HCT116 (cell line): ENCODE measurements around the gene SEC16A. TPM values are rescaled to one million over a fixed set of nuclear protein-coding genes. Genes with fewer than 3 reads are reported as not detected.

Experiments
- ATAC-seq: fragments of 200-7000 bp; cut with Tn5 transposase; 2 replicates; pipeline ENCODE4 v1.9.1; 2020; ENCODE audit warnings: mild to moderate bottlenecking, moderate library complexity
- Bru-seq: library from RNA; stranded (reverse); fragments of 400-500 nt; gene quantifications from one replicate; lab custom pipeline; 2021; lab: Mats Ljungman, UMichigan
- BruChase-seq, 2 experiments: library from RNA; stranded (reverse); fragments of 400-500 nt; gene quantifications; one replicate each; lab custom pipeline; 2021; lab: Mats Ljungman, UMichigan
- BruUV-seq: library from RNA; stranded (reverse); fragments of 400-500 nt; replicated peaks from 2 replicates; lab custom pipeline; 2021; lab: Mats Ljungman, UMichigan
- CTCF ChIA-PET: fragments of 300-600 bp; sonication (Branson Sonifier 250); formaldehyde crosslinking; loops from one replicate; lab custom pipeline; 2021; ENCODE audit warnings: antibody characterized with exemption; lab: Charles Lee
- POLR2A ChIA-PET: fragments of 300-600, 350-600 bp; sonication (Branson Sonifier 250); formaldehyde crosslinking; loops from one replicate; lab custom pipeline; 2021; ENCODE audit warnings: antibody characterized with exemption; lab: Charles Lee
- RAD21 ChIA-PET, 2 experiments: fragments of 300-600 bp; sonication (Branson Sonifier 250); formaldehyde crosslinking; loops; one replicate each; lab custom pipeline; 2023; ENCODE audit warnings: low total read pairs in 2 of 2; ENCODE audit not compliant: uncharacterized antibody in 2 of 2, unreplicated experiment in 2 of 2, low non-redundant PET in 1 of 2; lab: Charles Lee
- DNase-seq: peaks from one replicate; pipeline ENCODE4 v3.0.0-alpha.2; 2010; ENCODE audit warnings: low read depth, low spot score
- H2AFZ ChIP-seq: fragments of 200-600 bp; shearing (Covaris generic), sonication (generic); 2 replicates; pipeline ENCODE4 v1.6.1; 2017; ENCODE audit warnings: low read depth, mixed run types, mixed read lengths, antibody characterized with exemption, low read length; ENCODE audit not compliant: poor library complexity, severe bottlenecking
- H3K27ac ChIP-seq: 2 replicates; pipeline ENCODE4 v1.5.1; 2012; ENCODE audit warnings: low read depth, low read length
- H3K27me3 ChIP-seq: fragments of 200-600 bp; sonication (generic); 2 replicates; pipeline ENCODE4 v1.6.1; 2016; ENCODE audit warnings: mixed run types, low read length, mixed read lengths; ENCODE audit not compliant: insufficient read depth
- H3K36me3 ChIP-seq, 2 experiments: fragments of 200-500 bp in 1 of 2; fragments of 200-600 bp in 1 of 2; sonication (Bioruptor generic) in 1 of 2; sonication (generic) in 1 of 2; 2 replicates each; pipeline versions ENCODE4 v1.5.1 to v1.6.1; 2014 to 2016; ENCODE audit warnings: low read length in 2 of 2, inconsistent platforms in 1 of 2, mixed read lengths in 1 of 2, mixed run types in 1 of 2; ENCODE audit not compliant: insufficient read depth in 2 of 2, control insufficient read depth in 1 of 2
- H3K4me1 ChIP-seq, 2 experiments: fragments of 200-600 bp in 1 of 2; sonication (generic) in 1 of 2; 2 replicates each; pipeline versions ENCODE4 v1.5.1 to v1.6.1; 2012 to 2017; ENCODE audit warnings: low read length in 2 of 2, inconsistent platforms in 1 of 2, mild to moderate bottlenecking in 1 of 2, mixed read lengths in 1 of 2, mixed run types in 1 of 2, moderate library complexity in 1 of 2; ENCODE audit not compliant: insufficient read depth in 2 of 2, control insufficient read depth in 1 of 2
- H3K4me2 ChIP-seq: fragments of 200-600 bp; sonication (generic); 2 replicates; pipeline ENCODE4 v1.6.1; 2017; ENCODE audit warnings: mixed run types, low read length, mixed read lengths
- H3K4me3 ChIP-seq, 2 experiments: fragments of 200-600 bp in 1 of 2; sonication (generic) in 1 of 2; replicated peaks in 1 of 2; 2 replicates each; pipeline ENCODE4 v1.5.1; 2011 to 2016; ENCODE audit warnings: low read length in 2 of 2, control low read depth in 1 of 2, low read depth in 1 of 2, mild to moderate bottlenecking in 1 of 2, mixed read lengths in 1 of 2, mixed run types in 1 of 2
- H3K79me2 ChIP-seq: fragments of 200-600 bp; sonication (generic); 2 replicates; pipeline ENCODE4 v1.6.1; 2017; ENCODE audit warnings: mild to moderate bottlenecking, mixed run types, low read length, moderate library complexity, mixed read lengths; ENCODE audit not compliant: insufficient read depth
- H3K9ac ChIP-seq: fragments of 200-600 bp; sonication (generic); 2 replicates; pipeline ENCODE4 v1.6.1; 2016; ENCODE audit warnings: low read length, mixed read lengths
- H3K9me2 ChIP-seq: fragments of 200-600 bp; sonication (generic), shearing (Covaris generic); 2 replicates; pipeline ENCODE4 v1.6.1; 2017; ENCODE audit warnings: mixed run types, mild to moderate bottlenecking, moderate library complexity; ENCODE audit not compliant: insufficient read depth
- H3K9me3 ChIP-seq, 2 experiments: fragments of 200-500 bp in 1 of 2; fragments of 200-600 bp in 1 of 2; sonication (Bioruptor generic) in 1 of 2; sonication (generic) in 1 of 2; 2 replicates each; pipeline ENCODE4 v1.6.1; 2014 to 2017; ENCODE audit warnings: low read length in 2 of 2, mixed read lengths in 2 of 2, inconsistent platforms in 1 of 2, low read depth in 1 of 2, mild to moderate bottlenecking in 1 of 2, mixed run types in 1 of 2, moderate library complexity in 1 of 2; ENCODE audit not compliant: control insufficient read depth in 1 of 2, insufficient read depth in 1 of 2
- H4K20me1 ChIP-seq: fragments of 200-600 bp; sonication (generic), shearing (Covaris generic); 2 replicates; pipeline ENCODE4 v1.6.1; 2017; ENCODE audit warnings: mixed run types, mild to moderate bottlenecking, moderate library complexity; ENCODE audit not compliant: insufficient read depth
- EZH2phosphoT487 ChIP-seq: fragments of 200-600 bp; IDR thresholded peaks from 2 replicates; pipeline ENCODE4 v1.6.1; 2018; ENCODE audit warnings: antibody characterized with exemption, borderline replicate concordance
- POLR2AphosphoS5 ChIP-seq: IDR thresholded peaks from 2 replicates; pipeline ENCODE4 v1.6.1; 2011; ENCODE audit warnings: mild to moderate bottlenecking, low read depth, low read length, moderate library complexity
- TCF7L2 ChIP-seq: IDR thresholded peaks from 2 replicates; pipeline ENCODE4 v1.7.0; 2011; ENCODE audit warnings: borderline replicate concordance, inconsistent platforms; ENCODE audit not compliant: insufficient read depth, insufficient read length; ENCODE audit errors: extremely low read depth
- YY1 ChIP-seq: IDR thresholded peaks from 2 replicates; pipeline ENCODE4 v1.6.1; 2011; ENCODE audit warnings: low read length, low read depth, moderate library complexity, mild to moderate bottlenecking; ENCODE audit not compliant: insufficient replicate concordance; ENCODE audit errors: extremely low read depth
- ZBTB33 ChIP-seq: IDR thresholded peaks from 2 replicates; pipeline ENCODE4 v1.6.1; 2011; ENCODE audit warnings: mild to moderate bottlenecking, low read length, moderate library complexity; ENCODE audit not compliant: insufficient replicate concordance; ENCODE audit errors: extremely low read depth
- ZFX ChIP-seq: fragments of 450-650 bp; IDR thresholded peaks from 2 replicates; pipeline ENCODE4 v1.6.1; 2017
- intact Hi-C: fragments of 100-400 bp; cut with micrococcal nuclease; formaldehyde crosslinking; loops from 2 replicates; pipeline ENCODE4 v1.10.0; 2022
- long read RNA-seq: library from polyadenylated mRNA; unstranded; transcript quantifications from one replicate; pipeline ENCODE4 v2.0.0, GENCODE V29; 2021; ENCODE audit not compliant: unreplicated experiment
- polyA plus RNA-seq: library from polyadenylated mRNA; unstranded; fragments of >200 nt; gene quantifications from 2 replicates; pipeline ENCODE4 v1.2.1, GENCODE V29; 2012; ENCODE audit warnings: missing spikeins
- total RNA-seq: library from RNA; stranded (reverse); gene quantifications from one replicate; pipeline ENCODE4 v1.2.1, GENCODE V29; 2021; ENCODE audit not compliant: unreplicated experiment

SEC16A gene
- total RNA-seq (49.8 TPM), Bru-seq, nascent RNA (percentile 84 among the genes with signal in this experiment), BruChase-seq, experiment 1, labeled RNA remaining after a 6-hour chase (percentile 92 among the genes with signal in this experiment), BruChase-seq, experiment 2, labeled RNA remaining after a 2-hour chase (percentile 92 among the genes with signal in this experiment)
- 35.5 and 36.4 TPM in 2 replicates for polyA plus RNA-seq
- long read RNA-seq, full-length matches to known transcripts: 9 of 57 reads
- long read RNA-seq, partial matches to known transcripts: 15 of 57 reads
- long read RNA-seq, other reads (novel, unspliced or antisense): 33 of 57 reads

- no TSS peak for BruUV-seq
- peak; percentile 92 for TF ChIP-seq YY1
- TF ChIP-seq TCF7L2: peak; percentile 38
- TF ChIP-seq EZH2phosphoT487: no peak
- peak; percentile 93 for TF ChIP-seq ZFX
- TF ChIP-seq POLR2AphosphoS5: peak; percentile 92
- no peak for TF ChIP-seq ZBTB33
- intact Hi-C loops: no loop called here
- Histone ChIP-seq H3K36me3 (peaks cover 9 to 11% of the 10 kb centered on the region in 2 experiments; a peak in 3 of 4 replicates), H3K4me2 (peak within 1 kb of the TSS; percentile 98), H3K27me3 (no peaks in the 10 kb centered on the region), H3K9me2 (no peaks in the 10 kb centered on the region), H3K9me3 (no peaks in the 10 kb centered on the region), H3K27ac (peak within 1 kb of the TSS; percentile 100), H2AFZ (no peak within 1 kb of the TSS), H3K4me3 (peak within 1 kb of the TSS; percentile 77 to 97), H3K4me1 (peaks cover 10 to 29% of the 10 kb centered on the region in 2 experiments), H4K20me1 (peaks cover 4% of the 10 kb centered on the region; the same call in 1 of the 2 replicates), H3K79me2 (peaks cover 47% of the 10 kb centered on the region), H3K9ac (peak within 1 kb of the TSS; percentile 98)
- ChIA-PET RAD21 (interaction anchor here in 1 of 2 experiments (2.0 kb wide), 1 partner anchor 149 kb away, joined by 6 read pairs; no protein-coding TSS in a partner anchor), CTCF (interaction anchor here (0.6 to 7.3 kb wide), 3 partner anchors 120 to 205 kb away, joined by 3 to 108 read pairs (median 4); no protein-coding TSS in a partner anchor), POLR2A (interaction anchor here (0.6 kb wide), 1 partner anchor 154 kb away, joined by 3 read pairs; no protein-coding TSS in a partner anchor)
- peak; percentile 67 for ATAC-seq
- DNase-seq: peak; percentile 97
These were observed at the start of gene SEC16A for GRCh38 chr9:136482793-136483588. Gene SEC16A (minus strand): TSS chr9:136483040. CDS start chr9:136477615, 5,425 bp downstream.
